SU-DHL-6 (cell line): ENCODE results near the gene CYSRT1.
A peak's percentile ranks its signal among the peaks of the same experiment; 100 is the strongest.

Experiments
- H2AFZ ChIP-seq: fragments of 200-600 bp; sonication (generic); 2 replicates; pipeline ENCODE4 v1.6.1; 2014; ENCODE audit warnings: low read depth, mild to moderate bottlenecking, moderate library complexity, mixed read lengths, antibody characterized with exemption, low read length; ENCODE audit not compliant: severe bottlenecking
- H3F3A ChIP-seq: fragments of 200-600 bp; shearing (Covaris generic); 2 replicates; pipeline ENCODE4 v1.6.0; 2016; ENCODE audit warnings: antibody characterized with exemption, mild to moderate bottlenecking; ENCODE audit not compliant: insufficient read depth
- H3K27ac ChIP-seq: fragments of 200-600 bp; sonication (generic); 2 replicates; pipeline ENCODE4 v1.5.1; 2016; ENCODE audit warnings: low read depth, mild to moderate bottlenecking, low read length, moderate library complexity, mixed read lengths
- H3K27me3 ChIP-seq: fragments of 200-600 bp; sonication (generic), shearing (Covaris generic); 2 replicates; pipeline ENCODE4 v1.6.0; 2014; ENCODE audit warnings: mild to moderate bottlenecking, low read length
- H3K36me3 ChIP-seq: fragments of 200-600 bp; sonication (generic); 2 replicates; pipeline ENCODE4 v1.6.1; 2014; ENCODE audit warnings: mild to moderate bottlenecking, low read length, mixed read lengths
- H3K4me2 ChIP-seq: fragments of 300-600, 200-600 bp; shearing (Covaris generic), sonication (generic); 2 replicates; pipeline ENCODE4 v1.6.0; 2014; ENCODE audit warnings: low read length, low read depth, mild to moderate bottlenecking; ENCODE audit not compliant: poor library complexity, severe bottlenecking
- H3K4me3 ChIP-seq: fragments of 200-600 bp; sonication (generic); 2 replicates; pipeline ENCODE4 v1.5.1; 2014; ENCODE audit warnings: antibody characterized with exemption, low read length, mild to moderate bottlenecking, mixed read lengths; ENCODE audit not compliant: insufficient read depth, poor library complexity, severe bottlenecking
- H3K79me2 ChIP-seq: fragments of 200-600 bp; sonication (generic); 2 replicates; pipeline ENCODE4 v1.6.1; 2014; ENCODE audit warnings: mild to moderate bottlenecking, low read length, moderate library complexity; ENCODE audit not compliant: insufficient read depth
- H3K9ac ChIP-seq: fragments of 200-600 bp; sonication (generic); 2 replicates; pipeline ENCODE4 v1.7.0; 2014; ENCODE audit warnings: mild to moderate bottlenecking, low read length
- H3K9me2 ChIP-seq: fragments of 200-600 bp; sonication (generic); replicated peaks from 2 replicates; pipeline ENCODE4 v1.6.1; 2014; ENCODE audit warnings: low read length; ENCODE audit not compliant: insufficient read depth
- H3K9me3 ChIP-seq: fragments of 200-600 bp; sonication (generic); 2 replicates; pipeline ENCODE4 v1.6.1; 2014; ENCODE audit warnings: low read length, mixed read lengths; ENCODE audit not compliant: insufficient read depth
- H4K20me1 ChIP-seq: fragments of 200-600 bp; sonication (generic); 2 replicates; pipeline ENCODE4 v1.6.1; 2014; ENCODE audit warnings: low read depth, mild to moderate bottlenecking, antibody characterized with exemption, low read length, moderate library complexity, mixed read lengths
- EZH2phosphoT487 ChIP-seq: fragments of 200-600 bp; sonication (generic), shearing (Covaris generic); conservative IDR thresholded peaks from 2 replicates; pipeline ENCODE4 v1.6.1; 2018; ENCODE audit warnings: mild to moderate bottlenecking, antibody characterized with exemption, low read length, moderate library complexity, mixed read lengths
- TF ChIP-seq, protein P1 (sequence below): fragments of 200-600 bp; sonication (generic); IDR thresholded peaks from one replicate; pipeline ENCODE4 v1.5.1; 2017; ENCODE audit warnings: antibody characterized with exemption, mild to moderate bottlenecking, low read length, moderate library complexity; ENCODE audit not compliant: insufficient read depth, poor library complexity, severe bottlenecking

Gene CYSRT1

DNA sequence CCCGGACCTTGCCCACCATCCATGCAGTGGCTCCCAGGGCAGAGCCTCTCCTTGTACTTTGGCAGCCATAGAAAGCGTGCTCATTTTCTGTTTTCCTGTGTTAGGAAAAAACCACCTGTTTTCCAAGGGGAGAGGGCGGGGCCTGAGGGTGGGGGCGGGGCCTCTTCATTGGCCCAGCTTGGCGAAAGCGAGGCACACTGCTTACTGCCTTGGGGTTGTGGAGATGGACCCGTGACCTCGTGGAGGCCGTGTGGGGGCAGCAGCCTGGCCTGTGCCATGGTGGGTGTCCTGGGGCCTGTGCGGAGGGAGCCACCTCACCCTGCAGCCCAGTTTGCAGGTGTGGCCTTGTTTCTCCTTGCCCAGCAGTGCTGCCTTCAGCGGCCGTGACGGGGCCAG is 48.1 kb downstream of the CYSRT1 start:
- H3K79me2 ChIP-seq: no peaks in the 10 kb centered on the region
- no peaks in the 10 kb centered on the region for H3K9me2 ChIP-seq
- no peaks in the 10 kb centered on the region for H4K20me1 ChIP-seq
- no peaks in the 10 kb centered on the region for H3K27me3 ChIP-seq
- TF ChIP-seq, protein P1, sequence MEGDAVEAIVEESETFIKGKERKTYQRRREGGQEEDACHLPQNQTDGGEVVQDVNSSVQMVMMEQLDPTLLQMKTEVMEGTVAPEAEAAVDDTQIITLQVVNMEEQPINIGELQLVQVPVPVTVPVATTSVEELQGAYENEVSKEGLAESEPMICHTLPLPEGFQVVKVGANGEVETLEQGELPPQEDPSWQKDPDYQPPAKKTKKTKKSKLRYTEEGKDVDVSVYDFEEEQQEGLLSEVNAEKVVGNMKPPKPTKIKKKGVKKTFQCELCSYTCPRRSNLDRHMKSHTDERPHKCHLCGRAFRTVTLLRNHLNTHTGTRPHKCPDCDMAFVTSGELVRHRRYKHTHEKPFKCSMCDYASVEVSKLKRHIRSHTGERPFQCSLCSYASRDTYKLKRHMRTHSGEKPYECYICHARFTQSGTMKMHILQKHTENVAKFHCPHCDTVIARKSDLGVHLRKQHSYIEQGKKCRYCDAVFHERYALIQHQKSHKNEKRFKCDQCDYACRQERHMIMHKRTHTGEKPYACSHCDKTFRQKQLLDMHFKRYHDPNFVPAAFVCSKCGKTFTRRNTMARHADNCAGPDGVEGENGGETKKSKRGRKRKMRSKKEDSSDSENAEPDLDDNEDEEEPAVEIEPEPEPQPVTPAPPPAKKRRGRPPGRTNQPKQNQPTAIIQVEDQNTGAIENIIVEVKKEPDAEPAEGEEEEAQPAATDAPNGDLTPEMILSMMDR: no peak
- TF ChIP-seq EZH2phosphoT487: no peak
- H3K9ac ChIP-seq: no peak overlapping the region
- H3K4me3 ChIP-seq: no peak overlapping the region
- no peaks in the 10 kb centered on the region for H3K36me3 ChIP-seq
- H3F3A ChIP-seq: 0 out of 2 replicates have a peak, but pooled peaks cover 6% of the 10 kb centered on the region
- H2AFZ ChIP-seq: no peak overlapping the region
- no peaks in the 10 kb centered on the region for H3K9me3 ChIP-seq
- no peak overlapping the region for H3K4me2 ChIP-seq
- no peak overlapping the region for H3K27ac ChIP-seq

DNA sequence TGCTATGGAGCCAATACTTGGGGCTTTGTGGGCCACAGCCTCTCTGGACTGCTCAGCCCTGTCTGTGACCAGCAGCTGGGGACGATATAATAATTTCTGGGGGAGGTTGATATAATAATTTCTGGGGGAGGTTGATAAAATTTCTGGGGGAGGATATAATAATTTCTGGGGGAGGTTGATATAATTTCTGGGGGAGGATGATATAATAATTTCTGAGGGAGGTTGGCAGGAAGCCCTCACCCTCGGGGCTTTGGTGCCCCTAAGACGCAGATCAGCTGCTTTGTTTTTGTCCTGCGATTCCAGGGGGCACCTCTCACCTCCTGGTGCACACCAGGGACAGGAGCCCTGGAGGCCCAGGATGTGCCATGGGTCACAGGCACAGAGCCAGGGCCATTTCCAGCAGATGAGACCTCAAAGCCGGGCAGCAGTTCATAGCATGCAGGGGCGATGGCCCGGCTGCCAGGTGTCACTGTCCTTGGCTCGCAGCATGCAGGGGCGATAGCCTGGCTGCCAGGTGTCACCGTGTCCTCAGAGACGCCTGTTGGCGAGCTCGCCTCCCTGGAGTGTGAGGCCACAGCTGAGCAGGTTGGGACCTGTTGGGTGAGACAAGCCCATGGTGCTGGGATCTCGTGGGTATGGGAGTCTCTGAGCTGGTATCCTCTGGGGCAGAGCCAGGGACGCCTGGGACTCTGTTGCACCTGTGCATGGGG is 48.8 kb downstream of the CYSRT1 start:
- H3K27ac ChIP-seq: 0 out of 2 replicates have a peak overlapping the region, but pooled peaks have one; percentile 5
- 0 out of 2 replicates have a peak, but pooled peaks cover 4% of the 10 kb centered on the region for H3F3A ChIP-seq
- no peaks in the 10 kb centered on the region for H4K20me1 ChIP-seq
- no peaks in the 10 kb centered on the region for H3K9me2 ChIP-seq
- H3K9ac ChIP-seq: no peak overlapping the region
- no peak overlapping the region for H3K4me2 ChIP-seq
- no peaks in the 10 kb centered on the region for H3K79me2 ChIP-seq
- TF ChIP-seq, protein P1: no peak
- no peak for TF ChIP-seq EZH2phosphoT487
- H3K9me3 ChIP-seq: no peaks in the 10 kb centered on the region
- H2AFZ ChIP-seq: no peak overlapping the region
- H3K36me3 ChIP-seq: no peaks in the 10 kb centered on the region
- H3K27me3 ChIP-seq: no peaks in the 10 kb centered on the region
- no peak overlapping the region for H3K4me3 ChIP-seq

DNA sequence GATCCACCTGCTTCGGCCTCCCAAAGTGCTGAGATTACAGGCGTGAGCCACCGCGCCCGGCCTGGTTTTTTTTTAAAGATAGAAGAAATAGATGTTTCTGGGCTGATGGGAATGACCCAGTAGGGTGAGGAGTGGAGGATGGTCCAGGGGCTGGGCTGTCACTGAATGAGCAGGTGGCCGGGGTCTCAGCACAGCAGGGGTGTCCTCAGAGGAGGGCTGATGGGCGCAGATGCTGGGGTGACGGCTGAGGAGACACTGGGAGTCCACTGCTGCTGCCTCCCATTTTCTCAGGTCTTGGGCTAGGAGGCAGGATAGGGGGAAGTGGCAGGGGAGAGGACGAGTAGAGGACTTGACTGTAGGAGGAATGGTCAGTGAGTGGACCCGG is 50.2 kb downstream of the CYSRT1 start:
- H3K27ac ChIP-seq: no peak overlapping the region
- H3K27me3 ChIP-seq: no peaks in the 10 kb centered on the region
- H3K9ac ChIP-seq: no peak overlapping the region
- H3K4me2 ChIP-seq: no peak overlapping the region
- H3F3A ChIP-seq: no peaks in the 10 kb centered on the region
- no peaks in the 10 kb centered on the region for H3K9me3 ChIP-seq
- no peaks in the 10 kb centered on the region for H3K79me2 ChIP-seq
- H3K36me3 ChIP-seq: no peaks in the 10 kb centered on the region
- H4K20me1 ChIP-seq: no peaks in the 10 kb centered on the region
- no peak overlapping the region for H2AFZ ChIP-seq
- TF ChIP-seq EZH2phosphoT487: no peak
- TF ChIP-seq, protein P1: no peak
- no peak overlapping the region for H3K4me3 ChIP-seq
- H3K9me2 ChIP-seq: no peaks in the 10 kb centered on the region
